AG04449 (cell line): ENCODE data around the gene HS3ST3B1.

Source experiments
- CTCF ChIA-PET: fragments of 350-600 bp; formaldehyde crosslinking; extraction: SDS; loops from one replicate; lab custom pipeline; 2021; ENCODE audit warnings: antibody characterized with exemption; lab: Yijun Ruan, JAX
- POLR2A ChIA-PET: fragments of 400-600, 350-600 bp; formaldehyde crosslinking; extraction: SDS; loops from one replicate; lab custom pipeline; 2020; ENCODE audit warnings: antibody characterized with exemption, inconsistent platforms; lab: Yijun Ruan, JAX
- DNase-seq: peaks from one replicate; pipeline ENCODE4 v3.0.0-alpha.2; 2010; ENCODE audit warnings: low read depth, low spot score
- H3K4me3 ChIP-seq: 2 replicates; pipeline ENCODE4 v1.5.1; 2011; ENCODE audit warnings: low read depth, mild to moderate bottlenecking, control low read depth, low read length
- CTCF ChIP-seq: IDR thresholded peaks from one replicate; pipeline ENCODE4 v1.5.1; 2011; ENCODE audit warnings: mild to moderate bottlenecking, moderate library complexity, low read length, control low read depth, inconsistent platforms; ENCODE audit not compliant: insufficient read depth; ENCODE audit errors: missing control alignments

HS3ST3B1 gene

DNA sequence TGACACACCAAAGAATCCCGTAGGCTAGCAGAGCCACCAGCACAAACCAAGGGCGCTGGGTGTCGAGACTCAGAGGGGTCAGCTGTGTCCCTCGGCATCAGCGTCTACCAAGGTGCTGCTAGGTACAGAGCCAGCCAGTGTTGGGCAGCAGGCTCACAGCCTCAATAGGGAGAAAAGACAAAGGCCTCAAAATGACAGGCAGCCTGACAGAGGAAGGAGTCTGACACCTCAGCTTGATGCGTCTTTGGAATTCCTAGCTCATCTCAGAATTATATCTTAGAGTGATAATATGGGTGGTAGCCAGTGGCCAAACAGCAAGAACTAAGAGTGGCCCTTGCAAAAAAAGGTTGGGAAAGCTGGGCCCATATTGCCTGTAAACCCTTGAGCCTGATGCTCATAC lies 45.9 kb downstream of the HS3ST3B1 start:
- ChIA-PET CTCF (no interaction called here), POLR2A (no interaction called here)
- DNase-seq = no peak
- no peak for TF ChIP-seq CTCF
- H3K4me3 ChIP-seq = no peak overlapping the region

GRCh38 chr17:14351493-14351892 lies 50.6 kb downstream of the HS3ST3B1 start:
- no peak for DNase-seq
- no peak for TF ChIP-seq CTCF
- ChIA-PET CTCF (interaction anchor here (1.0 to 5.4 kb wide), 2 partner anchors 21 to 575 kb away, joined by 3 to 20 read pairs; no protein-coding TSS in a partner anchor), POLR2A (no interaction called here)
- H3K4me3 ChIP-seq = no peak overlapping the region

DNA sequence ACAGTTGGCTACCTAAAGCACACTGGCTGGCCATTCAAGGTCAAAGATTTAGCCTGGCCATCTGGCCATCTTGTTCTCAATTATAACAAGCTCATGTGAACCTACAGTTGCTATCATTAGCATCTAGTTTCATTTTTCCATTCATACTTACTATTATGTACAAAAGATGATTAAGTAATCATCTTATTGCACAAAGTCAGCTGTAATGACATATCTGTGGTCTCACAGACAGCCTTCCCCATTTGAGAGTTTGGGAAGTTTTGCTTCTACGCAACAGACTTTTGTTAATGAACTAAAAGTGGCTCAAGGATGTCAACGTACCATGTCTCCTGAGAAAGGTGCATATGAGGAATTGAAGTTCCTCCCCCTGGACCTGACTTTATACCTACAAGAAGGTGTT lies 51.3 kb downstream of the HS3ST3B1 start:
- ChIA-PET POLR2A (no interaction called here), CTCF (interaction anchor here (1.0 to 5.4 kb wide), 2 partner anchors 21 to 575 kb away, joined by 3 to 20 read pairs; no protein-coding TSS in a partner anchor)
- no peak for DNase-seq
- no peak for TF ChIP-seq CTCF
- H3K4me3 ChIP-seq = no peak overlapping the region

DNA sequence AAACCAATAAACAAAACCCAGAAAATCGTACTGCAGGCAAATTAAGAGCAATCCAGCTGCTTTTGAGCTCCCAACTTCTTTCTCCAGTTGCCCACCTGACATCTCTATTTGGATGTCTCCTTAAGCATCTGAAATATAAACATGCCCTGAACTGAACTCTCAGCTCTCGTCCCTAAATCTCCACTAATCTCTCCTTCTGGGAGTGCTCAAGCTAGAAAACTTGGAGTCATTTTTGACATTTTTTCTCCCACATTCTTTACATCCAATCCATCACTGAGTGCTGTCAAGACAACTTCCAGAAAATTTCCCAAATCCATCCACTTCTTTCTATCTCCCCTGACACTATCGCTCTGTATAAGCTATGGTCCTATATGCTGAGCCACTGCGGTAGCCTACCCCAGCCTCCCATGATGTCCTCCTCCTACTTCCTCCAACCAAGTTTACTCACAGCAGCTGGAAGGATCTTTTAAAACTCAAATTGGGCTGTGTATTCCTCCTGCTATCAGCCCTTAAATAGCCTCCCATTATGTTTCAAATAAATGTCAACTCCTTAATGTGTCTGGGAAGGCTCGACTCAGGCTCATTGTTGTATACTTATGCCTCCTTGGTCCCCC lies 53.1 kb downstream of the HS3ST3B1 start:
- ChIA-PET POLR2A (no interaction called here), CTCF (interaction anchor here (5.4 kb wide), 1 partner anchor 573 kb away, joined by 20 read pairs; no protein-coding TSS in a partner anchor)
- H3K4me3 ChIP-seq = no peak overlapping the region
- no peak for DNase-seq
- no peak for TF ChIP-seq CTCF

DNA sequence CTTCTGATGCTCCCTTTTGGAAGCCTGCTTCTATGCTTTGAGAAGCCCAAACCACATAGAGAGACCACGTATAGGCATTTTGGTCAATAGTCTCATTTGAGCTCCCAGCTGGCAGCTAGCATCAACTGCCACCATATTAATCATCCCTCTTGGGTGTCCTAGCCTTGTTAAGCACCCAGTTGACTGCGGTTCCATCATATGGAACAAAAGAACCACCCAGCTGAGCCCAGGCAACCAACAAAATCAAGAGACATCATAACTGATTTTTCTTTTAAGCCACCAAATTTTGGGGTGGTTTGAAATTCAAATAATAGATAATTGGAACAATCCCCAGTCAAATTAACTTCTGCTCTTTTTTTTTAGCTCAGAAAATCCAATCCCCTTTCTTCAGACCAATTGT lies 53.9 kb downstream of the HS3ST3B1 start:
- POLR2A ChIA-PET = no interaction called here
- TF ChIP-seq CTCF = no peak
- H3K4me3 ChIP-seq = no peak overlapping the region
- CTCF ChIA-PET = interaction anchor here (5.4 kb wide), 1 partner anchor 572 kb away, joined by 20 read pairs; no protein-coding TSS in a partner anchor
- no peak for DNase-seq

- ChIA-PET POLR2A (no interaction called here), CTCF (interaction anchor here (5.4 kb wide), 1 partner anchor 571 kb away, joined by 20 read pairs; no protein-coding TSS in a partner anchor)
- H3K4me3 ChIP-seq = no peak overlapping the region
- TF ChIP-seq CTCF = no peak
- DNase-seq = no peak
These were observed 54.7 kb downstream of the HS3ST3B1 start for GRCh38 chr17:14355556-14355955.
